A549 (cell line): ENCODE measurements around the gene CAMP.

Source experiments
- CBX2 ChIP-seq: fragments of 200-600 bp; sonication (generic); IDR thresholded peaks from 2 replicates; pipeline ENCODE4 v1.6.1; 2016; ENCODE audit warnings: low read depth, mild to moderate bottlenecking, borderline replicate concordance
- EP300 ChIP-seq, 2 experiments: fragments of >200 bp; sonication (Bioruptor Twin); formaldehyde crosslinking; IDR thresholded peaks; 2 replicates in 1 of 2; 3 replicates in 1 of 2; pipeline ENCODE4 v1.6.1; 2016 to 2017
- MYC ChIP-seq: IDR thresholded peaks from 2 replicates; pipeline ENCODE4 v1.6.1; 2012; ENCODE audit warnings: mild to moderate bottlenecking, inconsistent platforms, low read length, improper control_type of control experiment, borderline replicate concordance
- RAD21 ChIP-seq, 2 experiments: fragments of >200 bp in 1 of 2; sonication (Bioruptor Twin) in 1 of 2; formaldehyde crosslinking in 1 of 2; IDR thresholded peaks in 1 of 2; conservative IDR thresholded peaks in 1 of 2; 2 replicates in 1 of 2; 3 replicates in 1 of 2; pipeline ENCODE4 v1.6.1; 2012 to 2018; ENCODE audit warnings: inconsistent platforms in 1 of 2
- ZC3H11A ChIP-seq: fragments of 450-650 bp; IDR thresholded peaks from 2 replicates; pipeline ENCODE4 v1.6.1; 2014; ENCODE audit warnings: antibody characterized with exemption, mild to moderate bottlenecking
- TF ChIP-seq, protein P1 (sequence below): fragments of >200 bp; sonication (Bioruptor Twin); formaldehyde crosslinking; IDR thresholded peaks from 3 replicates; pipeline ENCODE4 v1.5.1; 2016
- TF ChIP-seq, protein P2 (sequence below): IDR thresholded peaks from 2 replicates; pipeline ENCODE4 v1.6.1; 2012

DNA sequence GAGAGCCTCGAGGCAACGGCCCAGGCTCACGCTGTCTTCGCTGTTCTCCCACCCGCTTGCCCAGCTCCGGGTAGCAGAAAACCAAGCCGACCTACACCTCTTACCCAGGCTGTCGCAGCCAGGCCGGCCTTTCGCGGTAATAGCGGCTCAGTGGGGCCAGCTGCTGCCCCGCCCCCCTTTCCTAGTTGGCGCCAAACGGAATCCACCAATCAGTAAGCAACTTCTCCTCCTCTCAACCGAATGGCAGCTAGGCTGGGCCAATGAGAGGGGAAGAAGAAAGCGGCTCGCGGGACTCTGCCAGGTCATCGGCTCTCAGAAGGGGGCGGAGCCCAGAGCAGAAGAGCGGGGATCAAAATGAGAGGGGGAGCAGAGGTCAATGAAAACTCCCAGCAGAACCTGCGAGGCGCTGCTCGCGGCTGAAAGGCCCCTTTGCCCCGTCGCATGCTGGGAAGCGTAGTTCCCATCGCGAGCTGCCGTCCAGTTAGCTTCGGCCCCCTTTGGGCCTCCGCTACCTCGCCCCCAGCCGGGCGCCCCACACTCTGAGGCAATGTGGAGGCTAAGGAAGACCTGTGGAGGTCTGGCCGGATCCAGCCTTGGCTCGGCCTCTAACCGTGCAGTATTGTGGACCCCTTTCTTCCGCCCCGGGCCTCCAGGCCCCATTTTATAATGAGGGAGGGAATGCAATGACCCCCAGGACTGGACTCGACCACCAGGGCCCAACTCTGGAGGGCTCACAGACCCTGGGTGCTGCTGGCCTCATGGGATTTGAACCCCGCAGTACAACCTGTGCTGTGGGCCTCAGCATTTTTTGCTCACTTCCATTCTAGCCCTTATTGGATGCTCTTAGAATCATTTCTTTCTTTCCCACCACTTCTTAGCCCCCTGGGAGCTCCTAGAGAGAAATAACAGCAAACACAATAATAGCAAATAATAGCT is 34.8 kb upstream of the CAMP start, which contains the start of gene CDC25A:
- no peak for TF ChIP-seq EP300 (IDR thresholded peaks at IDR 0.05)
- TF ChIP-seq, protein P1, sequence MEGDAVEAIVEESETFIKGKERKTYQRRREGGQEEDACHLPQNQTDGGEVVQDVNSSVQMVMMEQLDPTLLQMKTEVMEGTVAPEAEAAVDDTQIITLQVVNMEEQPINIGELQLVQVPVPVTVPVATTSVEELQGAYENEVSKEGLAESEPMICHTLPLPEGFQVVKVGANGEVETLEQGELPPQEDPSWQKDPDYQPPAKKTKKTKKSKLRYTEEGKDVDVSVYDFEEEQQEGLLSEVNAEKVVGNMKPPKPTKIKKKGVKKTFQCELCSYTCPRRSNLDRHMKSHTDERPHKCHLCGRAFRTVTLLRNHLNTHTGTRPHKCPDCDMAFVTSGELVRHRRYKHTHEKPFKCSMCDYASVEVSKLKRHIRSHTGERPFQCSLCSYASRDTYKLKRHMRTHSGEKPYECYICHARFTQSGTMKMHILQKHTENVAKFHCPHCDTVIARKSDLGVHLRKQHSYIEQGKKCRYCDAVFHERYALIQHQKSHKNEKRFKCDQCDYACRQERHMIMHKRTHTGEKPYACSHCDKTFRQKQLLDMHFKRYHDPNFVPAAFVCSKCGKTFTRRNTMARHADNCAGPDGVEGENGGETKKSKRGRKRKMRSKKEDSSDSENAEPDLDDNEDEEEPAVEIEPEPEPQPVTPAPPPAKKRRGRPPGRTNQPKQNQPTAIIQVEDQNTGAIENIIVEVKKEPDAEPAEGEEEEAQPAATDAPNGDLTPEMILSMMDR: no peak
- TF ChIP-seq CBX2: no peak
- no peak for TF ChIP-seq RAD21 (conservative IDR thresholded peaks at IDR 0.05 in 1 of 2, IDR thresholded peaks at IDR 0.05 in 1 of 2)
- TF ChIP-seq MYC: no peak
- TF ChIP-seq, protein P2, sequence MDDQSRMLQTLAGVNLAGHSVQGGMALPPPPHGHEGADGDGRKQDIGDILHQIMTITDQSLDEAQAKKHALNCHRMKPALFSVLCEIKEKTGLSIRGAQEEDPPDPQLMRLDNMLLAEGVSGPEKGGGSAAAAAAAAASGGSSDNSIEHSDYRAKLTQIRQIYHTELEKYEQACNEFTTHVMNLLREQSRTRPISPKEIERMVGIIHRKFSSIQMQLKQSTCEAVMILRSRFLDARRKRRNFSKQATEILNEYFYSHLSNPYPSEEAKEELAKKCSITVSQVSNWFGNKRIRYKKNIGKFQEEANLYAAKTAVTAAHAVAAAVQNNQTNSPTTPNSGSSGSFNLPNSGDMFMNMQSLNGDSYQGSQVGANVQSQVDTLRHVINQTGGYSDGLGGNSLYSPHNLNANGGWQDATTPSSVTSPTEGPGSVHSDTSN: peak; percentile 87
- TF ChIP-seq ZC3H11A: no peak
